HG03139 (cell line): ENCODE results near the gene DDX11.
"Not testable (repeated sequence)": the region's sequence is repeated elsewhere in the genome, so short reads cannot be mapped to it uniquely, and the experiment has no call there.

ENCODE experiments used
- ATAC-seq: cut with Tn5 transposase; IDR thresholded peaks from one replicate; pipeline ENCODE4 v1.9.1; 2021; ENCODE audit not compliant: unreplicated experiment

Gene DDX11

GRCh38 chr12:31073527-31074332 is at the start of gene DDX11:
TSS of gene DDX11 (plus strand) at chr12:31073860. CDS start at chr12:31078394, 4,534 bp downstream.
- ATAC-seq: peak; percentile 95

- ATAC-seq: no peak
These were observed 47.5 kb upstream of the DDX11 start for GRCh38 chr12:31026202-31026601.

GRCh38 chr12:31027006-31027405 is 46.7 kb upstream of the DDX11 start:
- not testable (repeated sequence) for ATAC-seq

GRCh38 chr12:31029468-31029867 is 44.2 kb upstream of the DDX11 start:
- ATAC-seq: no peak

- no peak for ATAC-seq
These were observed 43.6 kb upstream of the DDX11 start for GRCh38 chr12:31029916-31030562.

- ATAC-seq: no peak
These were observed 41.7 kb upstream of the DDX11 start for GRCh38 chr12:31031951-31032335.

GRCh38 chr12:31033146-31033545 is 40.5 kb upstream of the DDX11 start:
- no peak for ATAC-seq

GRCh38 chr12:31033681-31034080 is 40.0 kb upstream of the DDX11 start:
- ATAC-seq: no peak

GRCh38 chr12:31034372-31034771 is 39.3 kb upstream of the DDX11 start:
- ATAC-seq: no peak

- no peak for ATAC-seq
These were observed 38.4 kb upstream of the DDX11 start for GRCh38 chr12:31035226-31035625.

GRCh38 chr12:31035967-31036665 is 37.5 kb upstream of the DDX11 start:
- no peak for ATAC-seq

GRCh38 chr12:31037028-31037427 is 36.6 kb upstream of the DDX11 start:
- ATAC-seq: no peak

- no peak for ATAC-seq
These were observed 35.7 kb upstream of the DDX11 start for GRCh38 chr12:31037931-31038330.

GRCh38 chr12:31041033-31041564 is 32.6 kb upstream of the DDX11 start:
- no peak for ATAC-seq

- not testable (repeated sequence) for ATAC-seq
These were observed 23.5 kb upstream of the DDX11 start for GRCh38 chr12:31050143-31050542.

GRCh38 chr12:31050548-31050947 is 23.1 kb upstream of the DDX11 start:
- ATAC-seq: not testable (repeated sequence)

- peak; percentile 58 for ATAC-seq
These were observed 22.0 kb upstream of the DDX11 start for GRCh38 chr12:31051692-31052091.

- not testable (repeated sequence) for ATAC-seq
These were observed 21.5 kb upstream of the DDX11 start for GRCh38 chr12:31052121-31052520.

GRCh38 chr12:31052666-31053439 is 20.8 kb upstream of the DDX11 start:
- not testable (repeated sequence) for ATAC-seq

- not testable (repeated sequence) for ATAC-seq
These were observed 19.7 kb upstream of the DDX11 start for GRCh38 chr12:31053944-31054343.

- no peak for ATAC-seq
These were observed 16.0 kb upstream of the DDX11 start for GRCh38 chr12:31057671-31058070.
